K562 (cell line): Measurements from ENCODE around the gene MFSD2B. TPM values are rescaled to one million over a fixed set of nuclear protein-coding genes. Genes with fewer than 3 reads are reported as not detected.

ENCODE experiments used
- ATF3 ChIP-seq, 2 experiments: fragments of 450-650 bp in 1 of 2; sonication (generic) in 1 of 2; formaldehyde crosslinking in 1 of 2; IDR thresholded peaks in 1 of 2; conservative IDR thresholded peaks in 1 of 2; 2 replicates each; pipeline versions ENCODE4 v1.6.1 to v1.8.1; 2016 to 2023; ENCODE audit warnings: mild to moderate bottlenecking in 2 of 2, moderate library complexity in 2 of 2, inconsistent platforms in 1 of 2, missing genetic modification reagents in 1 of 2
- CCAR2 ChIP-seq: fragments of 200-400 bp; formaldehyde crosslinking; IDR thresholded peaks from 2 replicates; pipeline ENCODE4 v1.6.1; 2017; ENCODE audit warnings: mild to moderate bottlenecking, low read depth, low read length
- CHAMP1 ChIP-seq: fragments of 450-650 bp; IDR thresholded peaks from 2 replicates; pipeline ENCODE4 v1.6.1; 2016; ENCODE audit warnings: mild to moderate bottlenecking
- ESRRB ChIP-seq: fragments of 250-450 bp; sonication (Bioruptor Pico); IDR thresholded peaks from 2 replicates; pipeline ENCODE4 v1.5.0; 2020; ENCODE audit warnings: mild to moderate bottlenecking, moderate library complexity, borderline replicate concordance
- HDAC3 ChIP-seq: fragments of 450-650 bp; IDR thresholded peaks from 2 replicates; pipeline ENCODE4 v1.6.1; 2018; ENCODE audit warnings: borderline replicate concordance, mild to moderate bottlenecking, moderate library complexity; ENCODE audit not compliant: partially characterized antibody
- RFX1 ChIP-seq: fragments of 450-650 bp; IDR thresholded peaks from 2 replicates; pipeline ENCODE4 v1.6.1; 2016; ENCODE audit warnings: mild to moderate bottlenecking, moderate library complexity
- SREBF2 ChIP-seq: sonication (generic); formaldehyde crosslinking; IDR thresholded peaks from 2 replicates; pipeline ENCODE4 v1.4.0; 2020; ENCODE audit warnings: mild to moderate bottlenecking, missing genetic modification reagents
- ZBED1 ChIP-seq: IDR thresholded peaks from 2 replicates; pipeline ENCODE4 v1.6.1; 2014
- ZNF324 ChIP-seq: fragments of 250-450 bp; sonication (Bioruptor Pico); IDR thresholded peaks from 2 replicates; pipeline ENCODE4 v1.4.0; 2020; ENCODE audit warnings: mild to moderate bottlenecking
- ZNF444 ChIP-seq: fragments of 250-450 bp; sonication (Bioruptor Pico); IDR thresholded peaks from 2 replicates; pipeline ENCODE4 v1.4.0; 2020; ENCODE audit warnings: mild to moderate bottlenecking, moderate library complexity
- ZNF584 ChIP-seq: fragments of 200-800 bp; sonication (Bioruptor generic); IDR thresholded peaks from 2 replicates; pipeline ENCODE4 v1.6.1; 2016; ENCODE audit warnings: low read depth, mild to moderate bottlenecking, missing genetic modification characterization, missing compliant biosample characterization
- ZNF766 ChIP-seq: fragments of 200-800 bp; sonication (Bioruptor generic); conservative IDR thresholded peaks from 2 replicates; pipeline ENCODE4 v1.6.1; 2016; ENCODE audit warnings: missing genetic modification characterization, missing compliant biosample characterization
- ZNF780A ChIP-seq: fragments of 250-450 bp; sonication (Bioruptor Pico); IDR thresholded peaks from 2 replicates; pipeline ENCODE4 v1.5.0; 2021; ENCODE audit warnings: mild to moderate bottlenecking
- polyA plus RNA-seq, 8 experiments: library from polyadenylated mRNA; depleted of rRNA in 4 of 8; stranded (reverse) in 5 of 8; unstranded in 3 of 8; fragments of >200 nt; fragmentation: Nextera tagmentation in 2 of 8; fragmentation: Illumina TruSeq in 1 of 8; extraction: Ambion mirVana in 2 of 8; extraction: Trizol in 1 of 8; gene quantifications; 2 replicates each; pipeline versions ENCODE4 v1.2.1 to v1.2.3, GENCODE V29; 2011 to 2014; ENCODE audit warnings: inconsistent platforms in 1 of 8, missing spikeins in 1 of 8
- total RNA-seq, 7 experiments: library from RNA; depleted of rRNA in 6 of 7; stranded (reverse); fragments of >200 nt in 6 of 7; fragmentation: Illumina TruSeq in 2 of 7; extraction: Trizol in 2 of 7; gene quantifications; 2 replicates each; pipeline versions ENCODE4 v1.2.1 to v1.2.3, GENCODE V29; 2011 to 2021; ENCODE audit warnings: low replicate concordance in 1 of 7
- TF ChIP-seq, protein P1 (sequence below): fragments of 450-650 bp; IDR thresholded peaks from 2 replicates; pipeline ENCODE4 v1.6.1; 2014; ENCODE audit warnings: low read depth, mild to moderate bottlenecking, moderate library complexity, borderline replicate concordance
- TF ChIP-seq, protein P2 (sequence below): sonication (generic); formaldehyde crosslinking; IDR thresholded peaks from 2 replicates; pipeline ENCODE4 v1.8.0; 2022; ENCODE audit warnings: mild to moderate bottlenecking, missing genetic modification reagents
- TF ChIP-seq, protein P3 (sequence below): IDR thresholded peaks from 2 replicates; pipeline ENCODE4 v1.6.1; 2014; ENCODE audit warnings: antibody characterized with exemption

The MFSD2B gene
- total and polyA plus RNA-seq, 9 of the 15 experiments (the other 6 are each of a cell fraction or from before 2014, with no cell fraction given) = 2.6 to 10.9 (median 6.8) TPM

GRCh38 chr2:24046930-24047702 is 37.2 kb downstream of the MFSD2B start, which contains the start of gene WDCP (continued):
- TF ChIP-seq ATF3 (IDR thresholded peaks at IDR 0.05) (no peak), ATF3 (CRISPR knock-in tag; conservative IDR thresholded peaks at IDR 0.05) (no peak), ZNF780A (CRISPR knock-in tag) (no peak), CHAMP1 (no peak), ZNF444 (CRISPR knock-in tag) (no peak), CCAR2 (no peak), ZBED1 (no peak), ESRRB (no peak), HDAC3 (no peak), ZNF766 (CRISPR knock-in tag) (no peak), ZNF584 (no peak), ZNF324 (CRISPR knock-in tag) (no peak), RFX1 (no peak), SREBF2 (no peak)
- TF ChIP-seq, protein P1, sequence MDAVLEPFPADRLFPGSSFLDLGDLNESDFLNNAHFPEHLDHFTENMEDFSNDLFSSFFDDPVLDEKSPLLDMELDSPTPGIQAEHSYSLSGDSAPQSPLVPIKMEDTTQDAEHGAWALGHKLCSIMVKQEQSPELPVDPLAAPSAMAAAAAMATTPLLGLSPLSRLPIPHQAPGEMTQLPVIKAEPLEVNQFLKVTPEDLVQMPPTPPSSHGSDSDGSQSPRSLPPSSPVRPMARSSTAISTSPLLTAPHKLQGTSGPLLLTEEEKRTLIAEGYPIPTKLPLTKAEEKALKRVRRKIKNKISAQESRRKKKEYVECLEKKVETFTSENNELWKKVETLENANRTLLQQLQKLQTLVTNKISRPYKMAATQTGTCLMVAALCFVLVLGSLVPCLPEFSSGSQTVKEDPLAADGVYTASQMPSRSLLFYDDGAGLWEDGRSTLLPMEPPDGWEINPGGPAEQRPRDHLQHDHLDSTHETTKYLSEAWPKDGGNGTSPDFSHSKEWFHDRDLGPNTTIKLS = peak; percentile 83
- TF ChIP-seq, protein P2, sequence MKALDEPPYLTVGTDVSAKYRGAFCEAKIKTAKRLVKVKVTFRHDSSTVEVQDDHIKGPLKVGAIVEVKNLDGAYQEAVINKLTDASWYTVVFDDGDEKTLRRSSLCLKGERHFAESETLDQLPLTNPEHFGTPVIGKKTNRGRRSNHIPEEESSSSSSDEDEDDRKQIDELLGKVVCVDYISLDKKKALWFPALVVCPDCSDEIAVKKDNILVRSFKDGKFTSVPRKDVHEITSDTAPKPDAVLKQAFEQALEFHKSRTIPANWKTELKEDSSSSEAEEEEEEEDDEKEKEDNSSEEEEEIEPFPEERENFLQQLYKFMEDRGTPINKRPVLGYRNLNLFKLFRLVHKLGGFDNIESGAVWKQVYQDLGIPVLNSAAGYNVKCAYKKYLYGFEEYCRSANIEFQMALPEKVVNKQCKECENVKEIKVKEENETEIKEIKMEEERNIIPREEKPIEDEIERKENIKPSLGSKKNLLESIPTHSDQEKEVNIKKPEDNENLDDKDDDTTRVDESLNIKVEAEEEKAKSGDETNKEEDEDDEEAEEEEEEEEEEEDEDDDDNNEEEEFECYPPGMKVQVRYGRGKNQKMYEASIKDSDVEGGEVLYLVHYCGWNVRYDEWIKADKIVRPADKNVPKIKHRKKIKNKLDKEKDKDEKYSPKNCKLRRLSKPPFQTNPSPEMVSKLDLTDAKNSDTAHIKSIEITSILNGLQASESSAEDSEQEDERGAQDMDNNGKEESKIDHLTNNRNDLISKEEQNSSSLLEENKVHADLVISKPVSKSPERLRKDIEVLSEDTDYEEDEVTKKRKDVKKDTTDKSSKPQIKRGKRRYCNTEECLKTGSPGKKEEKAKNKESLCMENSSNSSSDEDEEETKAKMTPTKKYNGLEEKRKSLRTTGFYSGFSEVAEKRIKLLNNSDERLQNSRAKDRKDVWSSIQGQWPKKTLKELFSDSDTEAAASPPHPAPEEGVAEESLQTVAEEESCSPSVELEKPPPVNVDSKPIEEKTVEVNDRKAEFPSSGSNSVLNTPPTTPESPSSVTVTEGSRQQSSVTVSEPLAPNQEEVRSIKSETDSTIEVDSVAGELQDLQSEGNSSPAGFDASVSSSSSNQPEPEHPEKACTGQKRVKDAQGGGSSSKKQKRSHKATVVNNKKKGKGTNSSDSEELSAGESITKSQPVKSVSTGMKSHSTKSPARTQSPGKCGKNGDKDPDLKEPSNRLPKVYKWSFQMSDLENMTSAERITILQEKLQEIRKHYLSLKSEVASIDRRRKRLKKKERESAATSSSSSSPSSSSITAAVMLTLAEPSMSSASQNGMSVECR (CRISPR knock-in tag) = peak; percentile 61; the same call in 1 of the 2 replicates
- TF ChIP-seq, protein P3, sequence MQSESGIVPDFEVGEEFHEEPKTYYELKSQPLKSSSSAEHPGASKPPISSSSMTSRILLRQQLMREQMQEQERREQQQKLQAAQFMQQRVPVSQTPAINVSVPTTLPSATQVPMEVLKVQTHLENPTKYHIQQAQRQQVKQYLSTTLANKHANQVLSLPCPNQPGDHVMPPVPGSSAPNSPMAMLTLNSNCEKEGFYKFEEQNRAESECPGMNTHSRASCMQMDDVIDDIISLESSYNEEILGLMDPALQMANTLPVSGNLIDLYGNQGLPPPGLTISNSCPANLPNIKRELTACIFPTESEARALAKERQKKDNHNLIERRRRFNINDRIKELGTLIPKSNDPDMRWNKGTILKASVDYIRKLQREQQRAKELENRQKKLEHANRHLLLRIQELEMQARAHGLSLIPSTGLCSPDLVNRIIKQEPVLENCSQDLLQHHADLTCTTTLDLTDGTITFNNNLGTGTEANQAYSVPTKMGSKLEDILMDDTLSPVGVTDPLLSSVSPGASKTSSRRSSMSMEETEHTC = no peak
